NCI-H2196 treated with DMSO at 0.1 percent for 48 hours (cell line): ENCODE results near the gene TMEM179.
A peak's percentile ranks its signal among the peaks of the same experiment; 100 is the strongest.
"Not testable (repeated sequence)": the region's sequence is repeated elsewhere in the genome, so short reads cannot be mapped to it uniquely, and the experiment has no call there.

Source experiments
- DNase-seq: peaks from one replicate; lab custom pipeline; 2025; ENCODE audit not compliant: unreplicated experiment; lab: John Stamatoyannopoulos, UW

TMEM179 gene

DNA sequence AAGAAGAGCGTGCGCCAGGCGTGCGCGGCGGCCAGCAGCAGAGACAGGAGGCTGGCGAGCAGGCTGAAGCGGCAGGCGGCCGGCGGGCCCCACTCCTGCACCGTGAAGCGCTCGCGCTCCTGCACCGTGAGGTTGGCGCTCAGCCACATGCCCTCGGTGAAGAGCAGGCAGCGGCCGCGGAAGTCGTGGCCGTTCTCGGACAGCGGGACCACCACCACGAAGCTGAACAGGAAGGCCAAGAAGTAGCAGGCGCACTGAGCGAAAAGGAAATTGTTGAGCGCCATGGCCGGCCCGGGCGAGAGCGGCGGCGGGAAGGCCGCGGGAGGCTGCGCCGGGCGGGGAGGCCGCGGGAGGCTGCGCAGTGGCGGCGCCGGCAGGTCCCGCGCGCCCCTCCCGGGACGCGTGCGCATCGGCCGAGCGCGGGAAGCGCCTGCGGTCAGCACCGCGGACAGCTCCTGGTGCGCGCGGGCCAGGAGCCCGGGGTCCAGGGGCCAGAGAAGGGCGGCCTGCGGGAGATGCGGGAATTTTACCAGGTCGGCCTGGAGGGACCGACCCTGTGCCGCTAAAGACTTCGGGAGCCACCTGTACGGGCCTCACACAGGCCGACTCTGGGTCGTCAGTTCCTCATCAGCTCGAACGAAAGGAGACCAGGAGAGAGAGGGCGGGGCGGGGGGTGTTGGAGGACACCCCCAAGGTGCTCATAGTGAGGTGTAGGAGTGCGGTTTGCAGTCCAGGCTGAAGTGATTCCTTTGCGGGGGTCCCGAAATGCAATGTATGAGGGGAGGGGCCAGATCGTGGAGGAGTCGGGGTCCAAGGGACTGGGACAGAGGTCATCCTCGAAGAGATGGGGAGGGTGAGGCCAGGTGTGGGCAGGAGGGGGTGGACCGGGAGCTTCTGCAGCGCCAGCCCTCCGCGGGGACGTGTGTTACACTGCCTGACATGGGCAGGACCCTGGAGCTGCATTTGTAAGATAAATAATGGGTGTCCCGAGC, at the start of gene TMEM179:
TMEM179 (minus strand) TSS at position 315 of the 992 bp plus-strand sequence; CDS start at position 284, 31 bp downstream.
- no peak for DNase-seq

DNA sequence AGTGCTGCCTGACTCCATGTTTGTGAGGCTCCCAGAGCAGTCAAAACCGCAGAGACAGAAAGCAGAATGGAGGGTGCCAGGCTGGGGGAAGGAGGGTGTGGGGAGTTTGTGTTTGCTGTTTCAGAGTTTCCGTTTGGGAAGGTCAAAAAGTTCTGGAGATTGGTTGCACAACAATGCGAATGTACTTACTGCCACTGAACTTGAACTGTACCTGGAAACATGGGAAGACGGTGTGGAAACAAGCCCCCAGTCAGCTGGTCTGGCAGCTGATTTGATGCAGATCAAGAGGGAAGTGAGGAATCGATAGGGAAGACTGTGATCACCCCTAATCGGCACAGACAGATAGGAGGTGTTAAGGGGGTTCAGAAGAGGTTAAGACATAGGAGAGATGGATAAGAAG, 49.5 kb upstream of the TMEM179 start:
- no peak for DNase-seq

DNA sequence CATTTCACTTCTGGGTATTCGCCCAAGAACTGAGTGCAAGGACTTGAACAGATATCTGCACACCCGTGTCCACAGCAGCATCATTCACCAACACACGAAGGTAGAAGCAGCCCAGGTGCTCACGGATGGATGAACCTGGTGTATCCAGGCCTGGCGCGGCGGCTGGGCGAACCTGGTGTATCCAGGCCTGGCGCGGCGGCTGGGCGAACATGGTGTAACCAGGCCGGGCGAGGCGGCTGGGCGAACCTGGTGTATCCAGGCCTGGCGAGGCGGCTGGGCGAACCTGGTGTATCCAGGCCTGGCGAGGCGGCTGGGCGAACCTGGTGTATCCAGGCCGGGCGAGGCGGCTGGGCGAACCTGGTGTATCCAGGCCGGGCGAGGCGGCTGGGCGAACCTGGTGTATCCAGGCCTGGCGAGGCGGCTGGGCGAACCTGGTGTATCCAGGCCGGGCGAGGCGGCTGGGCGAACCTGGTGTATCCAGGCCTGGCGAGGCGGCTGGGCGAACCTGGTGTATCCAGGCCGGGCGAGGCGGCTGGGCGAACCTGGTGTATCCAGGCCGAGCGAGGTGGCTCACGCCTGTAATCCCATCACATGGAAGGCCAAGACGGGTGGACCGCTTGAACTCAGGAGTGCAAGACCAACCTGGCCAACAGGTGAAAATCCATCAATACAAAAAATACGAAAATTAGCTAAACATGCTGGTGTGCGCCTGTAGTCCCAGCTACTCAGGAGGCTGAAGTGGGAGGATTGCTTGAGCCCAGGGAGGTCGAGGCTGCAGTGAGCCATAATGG, 48.8 kb upstream of the TMEM179 start:
- not testable (repeated sequence) for DNase-seq

DNA sequence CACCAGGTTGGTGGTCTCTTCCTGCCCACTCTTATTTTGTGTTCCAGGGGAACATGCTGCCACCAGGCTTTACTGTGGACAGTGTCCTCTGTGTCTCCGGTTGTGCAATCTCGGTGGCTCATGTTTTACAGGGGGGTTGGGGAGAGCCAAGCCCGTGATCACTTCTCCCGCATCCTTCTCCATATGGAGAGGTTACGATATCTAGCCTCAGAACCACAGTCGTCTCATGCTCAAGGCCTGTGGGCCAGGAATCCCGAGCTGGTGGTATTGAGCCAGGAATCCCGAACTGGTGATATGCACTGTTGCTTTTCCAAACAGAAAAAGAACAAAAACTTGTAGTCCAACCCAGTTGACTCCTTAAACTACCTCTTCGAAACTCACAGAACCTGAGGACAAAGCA, 47.8 kb upstream of the TMEM179 start:
- no peak for DNase-seq

DNA sequence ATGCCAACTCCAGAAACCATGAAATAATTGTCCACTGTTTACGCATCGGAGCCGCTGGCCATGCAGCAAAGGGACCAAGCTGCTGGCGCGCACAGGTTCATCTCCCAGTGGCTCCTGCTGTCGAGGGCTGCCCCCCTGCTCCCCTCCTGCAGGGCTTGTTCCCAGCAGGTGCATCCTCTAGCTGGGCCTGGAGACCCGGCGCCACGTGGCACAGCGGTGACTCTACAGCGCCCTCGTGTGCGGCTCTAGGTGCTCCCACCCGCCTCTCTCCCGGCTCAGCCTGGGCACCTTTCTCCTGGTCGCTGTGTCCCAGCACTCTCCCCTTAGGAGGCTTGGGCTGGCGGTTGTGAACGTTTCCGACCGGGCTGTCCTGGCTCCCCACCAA, 47.3 kb upstream of the TMEM179 start:
- no peak for DNase-seq

DNA sequence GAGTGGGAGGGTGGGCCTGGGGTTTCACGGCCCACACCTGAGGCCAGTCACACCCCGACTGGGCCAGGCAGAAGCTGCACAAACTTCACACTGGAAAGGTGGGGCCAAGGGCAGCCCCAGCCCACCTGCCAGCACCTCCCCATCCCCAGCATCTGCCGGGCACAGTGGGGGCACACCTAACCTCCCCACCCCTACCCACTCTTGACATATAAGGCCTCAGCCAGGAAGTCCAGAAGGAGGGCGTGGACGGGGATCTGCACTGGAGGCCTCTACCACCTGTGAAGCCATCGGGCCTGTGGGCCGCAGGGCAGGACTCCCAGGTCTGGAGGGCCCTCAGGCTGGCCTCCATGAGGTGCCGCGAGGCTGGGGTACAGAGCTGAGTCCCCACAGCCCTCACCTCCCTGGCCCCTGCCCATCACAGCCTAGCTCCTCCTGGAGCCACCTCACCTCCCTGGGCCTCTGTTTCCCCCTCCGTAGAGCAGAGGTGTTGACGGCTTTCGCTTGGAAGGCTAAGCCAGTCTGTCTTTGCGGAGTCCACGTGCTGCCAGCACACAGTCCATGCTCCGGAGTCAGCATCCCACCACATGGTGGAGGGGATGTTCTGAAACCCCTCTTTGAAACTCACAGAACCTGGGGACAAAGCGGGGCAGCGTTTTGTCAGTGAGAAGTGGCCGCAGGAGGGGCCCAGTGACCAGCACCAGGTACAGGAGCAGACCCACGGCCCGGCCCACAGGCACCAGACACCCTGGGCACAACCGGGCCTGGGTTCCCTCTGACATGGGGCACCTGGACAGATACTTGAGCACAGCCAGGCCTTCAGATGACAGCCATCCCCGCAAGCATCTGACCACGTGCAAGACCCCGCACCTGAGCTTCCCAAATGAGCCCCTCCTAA, 46.7 kb upstream of the TMEM179 start:
- DNase-seq = no peak

DNA sequence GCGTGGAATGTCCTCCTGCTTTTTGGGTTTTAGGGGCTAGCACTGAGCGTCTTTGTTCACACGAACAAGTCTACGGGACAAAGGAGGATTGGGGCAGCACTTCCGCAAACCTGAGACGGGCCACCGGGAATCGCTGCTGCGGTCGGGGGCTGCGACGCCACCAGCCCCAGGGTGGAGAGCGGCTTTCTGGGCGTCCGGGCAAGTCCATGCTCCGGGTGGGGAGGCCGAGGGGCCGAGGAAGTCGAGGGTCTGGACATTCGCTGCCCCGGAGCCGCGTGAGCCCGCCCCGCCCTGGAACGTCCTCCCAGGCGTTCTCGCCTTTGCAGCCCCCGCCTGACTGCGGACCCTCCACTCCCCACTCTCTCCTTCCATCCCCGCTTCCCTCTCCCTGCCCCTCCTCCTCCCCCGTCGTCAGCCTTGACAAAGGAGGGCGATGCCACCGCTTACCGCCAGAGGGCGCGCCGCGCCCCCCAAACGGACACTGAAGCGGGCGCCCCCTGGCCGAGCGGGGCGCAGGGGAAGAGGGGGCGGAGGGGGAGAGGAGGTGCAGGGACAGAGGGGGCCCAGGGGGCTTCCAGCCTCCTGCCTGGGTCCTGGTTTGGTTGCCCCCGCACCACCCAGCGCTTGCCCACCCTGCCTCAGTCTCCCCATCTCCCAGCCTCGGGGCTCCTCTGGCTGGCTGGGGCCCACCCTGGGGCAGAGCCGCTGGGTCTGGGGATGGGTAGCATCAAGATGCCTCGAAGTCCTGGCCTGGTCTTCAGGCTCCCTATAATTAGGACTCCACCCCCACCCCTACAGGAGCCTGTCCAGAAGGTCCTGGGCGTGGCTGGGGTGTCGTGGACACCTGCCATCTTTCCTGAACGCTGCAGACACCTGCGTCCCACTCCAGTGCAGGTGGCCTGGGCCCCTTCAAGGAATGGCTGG, 45.7 kb upstream of the TMEM179 start:
- DNase-seq = no peak

DNA sequence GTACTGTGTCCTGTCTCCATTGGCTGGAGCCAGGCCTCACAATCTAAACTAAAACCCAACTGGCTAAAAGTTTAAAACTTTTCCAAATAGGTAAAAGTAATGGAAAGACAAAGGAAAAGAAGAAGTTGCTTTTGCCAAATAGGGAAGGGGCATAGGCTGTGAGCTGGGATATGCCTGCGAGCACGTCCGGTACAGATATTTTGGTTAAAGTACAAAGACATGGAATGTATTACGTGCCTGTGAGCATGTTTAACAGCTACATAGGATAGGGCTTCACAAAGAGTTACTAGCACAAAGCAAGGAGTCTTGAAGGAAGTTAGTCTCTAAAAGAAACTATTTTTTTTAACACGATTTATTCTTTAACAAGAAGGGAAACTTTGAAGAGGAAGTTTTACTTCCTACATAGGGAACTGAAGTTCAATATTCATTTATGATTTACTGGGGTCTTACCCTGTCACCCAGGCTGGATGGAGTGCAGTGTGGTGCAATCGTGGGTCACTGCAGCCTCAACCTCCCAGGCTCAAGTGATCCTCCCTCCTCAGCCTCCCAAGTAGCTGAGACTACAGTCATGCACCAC, 43.0 kb upstream of the TMEM179 start:
- no peak for DNase-seq

DNA sequence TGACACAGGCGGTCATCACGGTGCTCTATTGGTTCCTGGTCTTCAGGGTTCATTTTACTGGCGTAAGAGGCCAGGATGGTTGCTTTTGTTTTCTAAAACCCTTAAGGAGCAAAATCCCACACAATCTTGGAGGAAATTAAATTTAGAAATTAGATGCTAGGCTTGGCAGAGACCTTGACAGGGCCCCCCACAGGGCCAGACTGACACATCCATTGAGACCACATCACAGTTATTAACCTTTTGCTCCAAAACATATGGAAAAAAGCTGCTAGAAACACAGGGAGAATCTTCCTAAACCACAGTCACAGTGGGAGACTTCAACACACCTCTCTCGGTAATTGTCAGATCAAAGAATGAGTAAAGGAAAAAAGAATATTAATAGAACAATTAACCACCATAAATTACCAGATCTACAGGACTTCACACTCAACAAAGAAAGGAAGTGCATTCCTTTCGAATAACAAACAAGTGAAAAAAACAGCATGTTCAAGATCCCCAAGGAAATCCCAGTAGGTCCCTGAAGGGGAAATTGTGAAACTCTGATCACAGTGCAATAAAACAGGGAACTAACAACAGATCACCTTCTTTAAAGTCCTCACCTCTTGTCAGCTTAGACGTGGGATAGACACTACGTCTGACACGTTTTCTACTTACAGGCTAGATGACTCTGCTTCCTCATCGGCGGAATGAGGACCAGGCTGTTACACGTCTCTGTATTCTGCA, 40.2 kb upstream of the TMEM179 start:
- DNase-seq = no peak

DNA sequence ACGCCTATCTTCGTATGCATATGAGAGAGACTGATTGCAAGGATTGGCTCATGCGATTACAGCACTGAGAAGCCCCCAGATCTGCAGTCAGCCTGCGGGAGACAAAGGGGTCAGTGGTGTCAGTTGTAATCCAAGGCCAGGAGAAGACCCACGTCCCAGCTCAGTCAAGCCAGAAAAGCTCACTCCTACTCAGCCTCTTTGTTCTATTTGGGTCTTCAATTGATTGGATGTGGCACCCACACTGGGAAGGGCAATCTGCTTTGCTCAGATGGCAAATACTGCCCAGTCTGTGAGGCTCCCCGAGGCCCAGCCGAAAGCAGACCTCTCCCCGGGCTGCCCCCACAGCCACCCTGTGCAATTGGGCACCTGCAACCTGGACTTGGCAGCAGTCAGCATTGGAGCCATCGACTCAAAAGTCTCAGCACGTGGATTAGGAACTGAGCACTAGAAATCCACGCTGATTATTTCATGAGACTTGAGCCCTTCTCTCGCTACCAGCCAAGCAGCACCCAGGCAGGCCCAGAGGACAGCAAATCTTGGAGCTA, 39.6 kb upstream of the TMEM179 start:
- DNase-seq = no peak

DNA sequence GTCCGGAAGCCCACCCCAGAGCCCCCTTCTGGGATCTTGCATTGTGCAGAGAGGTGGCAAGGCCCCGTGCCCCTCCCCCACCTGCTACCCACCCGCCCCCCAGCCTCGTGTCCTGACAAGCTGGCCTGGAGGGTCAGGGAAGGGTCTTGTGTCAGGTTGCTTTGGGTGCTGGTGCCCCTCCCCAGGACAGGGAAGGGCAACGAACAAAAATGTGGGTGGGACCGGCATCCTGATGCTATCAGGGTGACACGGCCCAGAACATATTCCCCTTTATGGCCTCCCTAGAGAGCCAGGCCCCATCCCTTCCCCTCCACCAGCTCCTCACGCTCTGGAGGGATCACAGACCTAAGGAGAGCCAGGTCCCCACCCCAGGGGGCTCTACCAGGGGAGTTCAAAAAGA, 38.7 kb upstream of the TMEM179 start:
- no peak for DNase-seq

DNA sequence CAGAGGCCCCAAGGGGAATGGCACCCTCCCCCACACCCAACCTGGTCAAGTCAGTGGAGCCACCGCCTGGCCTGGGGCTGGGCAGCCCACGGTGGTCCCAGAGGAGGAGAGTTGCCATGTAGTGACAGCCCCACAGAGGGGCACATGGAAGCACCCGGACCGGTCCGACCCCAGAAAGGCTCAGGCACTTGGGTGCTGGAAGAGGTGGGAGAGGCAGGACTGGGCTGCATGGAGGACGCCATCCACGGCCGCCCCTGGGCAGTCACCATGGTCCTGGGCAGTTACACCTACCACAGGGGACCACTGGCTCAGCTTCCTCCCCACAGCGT, 37.9 kb upstream of the TMEM179 start:
- DNase-seq = no peak

DNA sequence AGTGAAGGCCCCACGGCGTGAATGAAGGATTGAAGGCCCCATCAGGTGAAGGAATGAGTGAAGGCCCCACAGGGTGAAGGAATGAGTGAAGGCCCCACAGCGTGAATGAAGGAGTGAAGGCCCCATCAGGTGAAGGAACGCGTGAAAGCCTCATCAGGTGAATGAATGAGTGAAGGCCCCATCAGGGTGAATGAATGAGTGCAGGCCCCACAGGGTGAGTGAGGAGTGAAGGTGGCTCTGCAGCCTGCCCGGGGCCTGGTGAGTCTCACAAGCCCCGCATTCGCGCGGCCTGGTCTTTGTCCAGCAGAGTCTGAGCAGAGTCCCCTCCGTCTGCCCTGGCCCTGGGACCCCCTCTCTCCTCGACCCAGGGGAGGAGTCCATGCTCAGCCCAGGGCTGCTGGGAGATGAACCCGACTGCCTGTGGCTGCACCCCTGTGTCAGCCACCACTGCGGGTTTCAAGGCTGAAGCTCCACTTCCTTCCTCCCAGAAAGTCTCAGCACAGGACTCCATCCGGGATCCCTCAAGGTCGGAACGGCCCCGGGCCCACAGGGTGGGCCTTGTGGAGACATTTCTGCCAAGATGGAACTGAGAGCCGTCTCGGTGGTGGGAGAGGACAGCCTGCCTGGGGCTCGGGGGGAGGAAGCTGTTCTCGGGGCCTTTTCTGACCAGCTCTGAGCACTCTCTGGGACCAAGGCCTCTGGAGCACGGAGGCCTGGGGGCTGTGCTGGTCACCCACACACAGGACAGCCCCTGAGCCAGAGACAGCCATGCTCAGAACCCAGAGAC, 37.4 kb upstream of the TMEM179 start:
- DNase-seq = no peak

DNA sequence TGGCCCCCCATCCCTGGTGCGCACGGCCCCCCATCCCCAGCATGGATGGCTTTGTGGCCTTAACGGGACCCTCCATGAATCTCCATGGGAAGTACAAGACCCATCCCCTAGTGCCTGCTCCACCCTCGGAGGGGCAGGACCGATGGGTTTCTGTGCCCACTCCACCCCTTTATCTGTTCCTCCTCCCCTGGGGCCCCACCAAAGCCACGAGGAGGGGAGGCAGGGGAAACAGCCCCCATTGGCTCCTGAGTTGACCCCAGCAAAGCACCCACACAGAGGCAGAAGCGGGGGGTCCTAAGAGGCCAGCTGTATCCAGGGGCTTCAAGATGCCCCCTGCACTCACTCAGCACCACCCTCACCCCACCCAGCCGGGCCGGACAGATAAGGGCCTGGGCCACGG, 36.1 kb upstream of the TMEM179 start:
- DNase-seq = no peak

DNA sequence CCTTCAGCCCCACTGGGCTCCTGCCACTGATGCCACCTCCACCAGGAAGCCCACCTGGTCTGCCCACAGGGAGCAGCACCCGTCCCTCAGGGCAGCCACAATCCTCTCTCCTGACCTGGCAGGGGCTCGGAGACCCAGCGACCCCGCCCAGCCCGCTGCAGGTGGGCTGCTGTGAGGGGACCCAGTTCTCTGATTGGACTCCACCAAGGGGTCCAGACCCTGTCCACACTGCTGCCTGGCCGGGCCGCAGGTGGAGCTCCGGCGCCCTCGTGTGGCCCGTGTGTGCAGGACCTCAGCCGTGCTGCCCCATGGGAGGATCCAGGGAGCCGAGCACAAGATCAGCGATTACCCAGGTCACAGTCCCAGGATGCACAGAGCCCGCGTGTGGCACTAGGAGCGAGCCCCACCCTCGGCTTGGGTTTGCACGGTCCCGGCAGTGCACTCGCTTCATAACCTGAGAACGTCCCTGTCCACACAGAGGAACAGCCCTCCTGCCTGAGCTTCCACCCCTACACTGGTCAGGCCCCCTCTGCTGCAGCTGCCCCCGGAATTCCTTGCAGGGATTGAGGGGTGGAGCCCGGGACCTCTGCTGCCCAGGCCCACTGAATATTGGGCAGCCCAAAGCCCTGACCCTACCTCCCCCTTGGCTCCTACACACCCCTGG, 35.4 kb upstream of the TMEM179 start:
- DNase-seq = peak; percentile 5

DNA sequence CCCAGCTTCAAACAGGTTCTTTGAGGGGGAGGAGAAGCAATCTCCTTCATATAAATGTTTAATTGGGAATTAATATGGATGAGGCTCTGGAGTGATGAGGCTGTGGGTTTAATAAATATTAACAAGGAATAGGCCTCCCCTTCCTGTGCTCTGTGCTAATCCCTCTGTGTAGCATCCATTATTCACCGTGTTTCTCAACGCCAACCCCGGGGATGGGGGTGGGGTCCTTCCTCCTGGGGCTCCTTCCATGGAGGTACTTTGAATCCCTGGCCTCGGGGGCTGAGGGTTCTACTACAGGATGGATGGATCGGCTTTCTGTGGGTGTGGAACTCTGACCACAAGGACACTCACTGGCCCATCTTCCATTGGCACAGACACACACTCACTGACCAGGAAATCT, 34.9 kb upstream of the TMEM179 start:
- DNase-seq = no peak

DNA sequence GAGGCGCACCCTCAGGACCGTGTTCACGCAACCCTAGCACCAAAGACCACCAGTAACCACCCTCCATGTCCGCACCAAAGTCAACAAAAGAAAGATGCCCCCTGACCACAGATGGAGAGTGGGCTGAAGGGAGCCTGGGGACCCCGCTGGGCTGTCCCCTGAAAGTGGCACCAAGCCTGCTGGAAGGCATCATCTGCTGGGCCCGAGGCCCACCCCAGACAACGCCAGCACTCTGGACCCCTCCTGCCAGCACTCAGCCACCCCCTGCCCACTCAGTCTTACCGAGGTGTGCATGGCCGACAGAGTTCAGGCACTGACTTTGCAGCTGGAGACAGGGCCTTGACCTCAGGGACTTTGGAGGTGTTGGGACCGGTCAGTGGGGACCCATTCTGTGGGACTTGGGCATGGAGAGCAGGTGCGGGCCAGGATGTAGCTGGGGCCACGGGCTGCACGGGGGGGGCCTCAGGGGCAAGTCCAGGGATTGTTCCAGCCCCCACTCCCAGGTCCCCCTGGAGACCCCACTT, 34.4 kb upstream of the TMEM179 start:
- DNase-seq = no peak
